ENCODE measurements around the gene PEDS1. TPM values are rescaled to one million over a fixed set of nuclear protein-coding genes. Genes with fewer than 3 reads are reported as not detected.
A peak's percentile ranks its signal among the peaks of the same experiment; 100 is the strongest.

PEDS1 gene
- total and polyA plus RNA-seq, 4 donors, result 6.5 to 22.6 (median 15.5) TPM

GRCh38 chr20:50152394-50153152 lies 950 bp downstream of the PEDS1 start:
- intact Hi-C loops (cut with DNase I), result no loop called here
- DNase-seq, result no peak
- WGBS, 2 donors, result 14 to 20% methylated on average over 4 of the region's 4 CpGs
- Histone ChIP-seq H3K27ac (ENCODE audit: low read depth in 1 of 2, low read length in 2 of 2) (no peak overlapping the region), H3K9me3 (ENCODE audit: control insufficient read depth, low read length) (no peaks in the 10 kb centered on the region), H3K4me1 (ENCODE audit: control insufficient read depth in 1 of 2, insufficient read depth in 2 of 2, low read length in 2 of 2) (peaks cover 0 to 4% of the 10 kb centered on the region in 2 donors), H3K36me3 (ENCODE audit: control insufficient read depth in 1 of 2, insufficient read depth in 2 of 2, low read length in 1 of 2) (no peaks in the 10 kb centered on the region), H3K27me3 (ENCODE audit: control insufficient read depth in 1 of 2, insufficient read depth in 2 of 2, low read length in 1 of 2) (no peaks in the 10 kb centered on the region), H3K4me3 (ENCODE audit: low read length in 2 of 2) (peak overlapping the region; percentile 64 to 86)
- ATAC-seq (ENCODE audit: low FRiP score), result no peak

GRCh38 chr20:50151034-50151743 lies 2.3 kb downstream of the PEDS1 start:
- H3K9me3 ChIP-seq (ENCODE audit: control insufficient read depth, low read length), result no peaks in the 10 kb centered on the region
- WGBS, 2 donors, result 87 to 88% methylated on average over 8 to 10 of the region's 10 CpGs
- H3K27me3 ChIP-seq (ENCODE audit: control insufficient read depth in 1 of 2, insufficient read depth in 2 of 2, low read length in 1 of 2), result no peaks in the 10 kb centered on the region
- H3K4me3 ChIP-seq (ENCODE audit: low read length in 2 of 2), result no peak overlapping the region
- peaks cover 0 to 4% of the 10 kb centered on the region in 2 donors for H3K4me1 ChIP-seq (ENCODE audit: control insufficient read depth in 1 of 2, insufficient read depth in 2 of 2, low read length in 2 of 2)
- no peak overlapping the region for H3K27ac ChIP-seq (ENCODE audit: low read depth in 1 of 2, low read length in 2 of 2)
- ATAC-seq (ENCODE audit: low FRiP score) (no peak), DNase-seq (no peak)
- no peaks in the 10 kb centered on the region for H3K36me3 ChIP-seq (ENCODE audit: control insufficient read depth in 1 of 2, insufficient read depth in 2 of 2, low read length in 1 of 2)
- intact Hi-C loops (cut with DNase I), result no loop called here

- no peak for ATAC-seq (ENCODE audit: low FRiP score)
- intact Hi-C loops (cut with DNase I), result no loop called here
These were observed 3.9 kb downstream of the PEDS1 start for GRCh38 chr20:50149481-50150254.

GRCh38 chr20:50146732-50147662 lies 6.5 kb downstream of the PEDS1 start:
- ATAC-seq (ENCODE audit: low FRiP score) (no peak), DNase-seq (peak in 1 of 2 donors; percentile 71)
- Histone ChIP-seq H3K27me3 (ENCODE audit: control insufficient read depth in 1 of 2, insufficient read depth in 2 of 2, low read length in 1 of 2) (no peaks in the 10 kb centered on the region), H3K27ac (ENCODE audit: low read depth in 1 of 2, low read length in 2 of 2) (no peak overlapping the region), H3K4me3 (ENCODE audit: low read length in 2 of 2) (no peak overlapping the region), H3K9me3 (ENCODE audit: control insufficient read depth, low read length) (no peaks in the 10 kb centered on the region), H3K4me1 (ENCODE audit: control insufficient read depth in 1 of 2, insufficient read depth in 2 of 2, low read length in 2 of 2) (peaks cover 0 to 2% of the 10 kb centered on the region in 2 donors), H3K36me3 (ENCODE audit: control insufficient read depth in 1 of 2, insufficient read depth in 2 of 2, low read length in 1 of 2) (no peaks in the 10 kb centered on the region)
- 69% methylated on average over 17 of the region's 17 CpGs for WGBS, 2 donors
- intact Hi-C loops (cut with DNase I), result no loop called here

More at GRCh38 chr20:50149481-50150254, 3.9 kb downstream of the PEDS1 start:
- no peak overlapping the region for H3K27ac ChIP-seq (ENCODE audit: low read depth in 1 of 2, low read length in 2 of 2)
- no peaks in the 10 kb centered on the region for H3K9me3 ChIP-seq (ENCODE audit: control insufficient read depth, low read length)
- no peak overlapping the region for H3K4me3 ChIP-seq (ENCODE audit: low read length in 2 of 2)
- H3K4me1 ChIP-seq (ENCODE audit: control insufficient read depth in 1 of 2, insufficient read depth in 2 of 2, low read length in 2 of 2), result peaks cover 0 to 4% of the 10 kb centered on the region in 2 donors
- DNase-seq, result no peak
- WGBS, 2 donors, result 81 to 82% methylated on average over 16 of the region's 16 CpGs
- no peaks in the 10 kb centered on the region for H3K27me3 ChIP-seq (ENCODE audit: control insufficient read depth in 1 of 2, insufficient read depth in 2 of 2, low read length in 1 of 2)
- H3K36me3 ChIP-seq (ENCODE audit: control insufficient read depth in 1 of 2, insufficient read depth in 2 of 2, low read length in 1 of 2), result no peaks in the 10 kb centered on the region

GRCh38 chr20:50146214-50146613 lies 7.3 kb downstream of the PEDS1 start:
- ATAC-seq (ENCODE audit: low FRiP score) (no peak), DNase-seq (no peak)
- 82 to 84% methylated on average over 6 of the region's 6 CpGs for WGBS, 2 donors
- H3K4me1 ChIP-seq (ENCODE audit: control insufficient read depth in 1 of 2, insufficient read depth in 2 of 2, low read length in 2 of 2), result no peaks in the 10 kb centered on the region
- H3K36me3 ChIP-seq (ENCODE audit: control insufficient read depth in 1 of 2, insufficient read depth in 2 of 2, low read length in 1 of 2), result no peaks in the 10 kb centered on the region
- H3K27me3 ChIP-seq (ENCODE audit: control insufficient read depth in 1 of 2, insufficient read depth in 2 of 2, low read length in 1 of 2), result no peaks in the 10 kb centered on the region
- H3K4me3 ChIP-seq (ENCODE audit: low read length in 2 of 2), result no peak overlapping the region
- no peaks in the 10 kb centered on the region for H3K9me3 ChIP-seq (ENCODE audit: control insufficient read depth, low read length)
- no peak overlapping the region for H3K27ac ChIP-seq (ENCODE audit: low read depth in 1 of 2, low read length in 2 of 2)
- intact Hi-C loops (cut with DNase I), result no loop called here

GRCh38 chr20:50145566-50145965 lies 8.0 kb downstream of the PEDS1 start:
- intact Hi-C loops (cut with DNase I), result no loop called here
- no peaks in the 10 kb centered on the region for H3K4me1 ChIP-seq (ENCODE audit: control insufficient read depth in 1 of 2, insufficient read depth in 2 of 2, low read length in 2 of 2)
- no peak for DNase-seq
- 93 to 95% methylated on average over 6 of the region's 6 CpGs for WGBS, 2 donors
- no peaks in the 10 kb centered on the region for H3K27me3 ChIP-seq (ENCODE audit: control insufficient read depth in 1 of 2, insufficient read depth in 2 of 2, low read length in 1 of 2)
- ATAC-seq (ENCODE audit: low FRiP score), result no peak
- H3K27ac ChIP-seq (ENCODE audit: low read depth in 1 of 2, low read length in 2 of 2), result no peak overlapping the region
- H3K4me3 ChIP-seq (ENCODE audit: low read length in 2 of 2), result no peak overlapping the region
- no peaks in the 10 kb centered on the region for H3K9me3 ChIP-seq (ENCODE audit: control insufficient read depth, low read length)
- no peaks in the 10 kb centered on the region for H3K36me3 ChIP-seq (ENCODE audit: control insufficient read depth in 1 of 2, insufficient read depth in 2 of 2, low read length in 1 of 2)

GRCh38 chr20:50144362-50144761 lies 9.2 kb downstream of the PEDS1 start:
- intact Hi-C loops (cut with DNase I), result no loop called here
- H3K4me3 ChIP-seq (ENCODE audit: low read length in 2 of 2), result no peak overlapping the region
- DNase-seq, result peak; percentile 81 to 83
- no peaks in the 10 kb centered on the region for H3K27me3 ChIP-seq (ENCODE audit: control insufficient read depth in 1 of 2, insufficient read depth in 2 of 2, low read length in 1 of 2)
- WGBS, 2 donors, result 25 to 32% methylated on average over 4 of the region's 4 CpGs
- H3K27ac ChIP-seq (ENCODE audit: low read depth in 1 of 2, low read length in 2 of 2), result no peak overlapping the region
- ATAC-seq (ENCODE audit: low FRiP score), result peak; percentile 79
- no peaks in the 10 kb centered on the region for H3K36me3 ChIP-seq (ENCODE audit: control insufficient read depth in 1 of 2, insufficient read depth in 2 of 2, low read length in 1 of 2)
- no peaks in the 10 kb centered on the region for H3K4me1 ChIP-seq (ENCODE audit: control insufficient read depth in 1 of 2, insufficient read depth in 2 of 2, low read length in 2 of 2)
- H3K9me3 ChIP-seq (ENCODE audit: control insufficient read depth, low read length), result no peaks in the 10 kb centered on the region

GRCh38 chr20:50142812-50143211 lies 10.7 kb downstream of the PEDS1 start:
- Histone ChIP-seq H3K36me3 (ENCODE audit: control insufficient read depth in 1 of 2, insufficient read depth in 2 of 2, low read length in 1 of 2) (no peaks in the 10 kb centered on the region), H3K4me1 (ENCODE audit: control insufficient read depth in 1 of 2, insufficient read depth in 2 of 2, low read length in 2 of 2) (no peaks in the 10 kb centered on the region), H3K9me3 (ENCODE audit: control insufficient read depth, low read length) (no peaks in the 10 kb centered on the region), H3K27me3 (ENCODE audit: control insufficient read depth in 1 of 2, insufficient read depth in 2 of 2, low read length in 1 of 2) (no peaks in the 10 kb centered on the region), H3K27ac (ENCODE audit: low read depth in 1 of 2, low read length in 2 of 2) (no peak overlapping the region), H3K4me3 (ENCODE audit: low read length in 2 of 2) (no peak overlapping the region)
- intact Hi-C loops (cut with DNase I), result no loop called here
- DNase-seq (peak in 1 of 2 donors; percentile 39), ATAC-seq (ENCODE audit: low FRiP score) (no peak)
- WGBS, 2 donors, result 70 to 79% methylated on average over 6 of the region's 6 CpGs

All from aorta (tissue), 5 donors.